Germinal center (tissue), 1 donor: Measurements from ENCODE around the gene EGFL8.
A peak's percentile ranks its signal among the peaks of the same experiment; 100 is the strongest.
"Not testable (repeated sequence)": the region's sequence is repeated elsewhere in the genome, so short reads cannot be mapped to it uniquely, and the experiment has no call there.

Source experiments
- DNase-seq: peaks from one replicate; pipeline ENCODE4 v3.0.0; 2012; ENCODE audit warnings: mixed read lengths, low spot score

Gene EGFL8

GRCh38 chr6:32164295-32164694, at the start of gene EGFL8:
Gene EGFL8 (plus strand): TSS chr6:32164595. CDS start chr6:32166166, 1,571 bp downstream.
- no peak for DNase-seq

- DNase-seq, result no peak
These were observed 49.6 kb upstream of the EGFL8 start for GRCh38 chr6:32114796-32115195.

GRCh38 chr6:32115623-32116022, 48.8 kb upstream of the EGFL8 start:
- DNase-seq, result no peak

GRCh38 chr6:32116674-32117073, 47.7 kb upstream of the EGFL8 start:
- peak; percentile 39 for DNase-seq

- DNase-seq, result no peak
These were observed 46.9 kb upstream of the EGFL8 start for GRCh38 chr6:32117461-32117860.

GRCh38 chr6:32118782-32119628, 45.4 kb upstream of the EGFL8 start:
- peak; percentile 74 for DNase-seq

- DNase-seq, result no peak
These were observed 43.8 kb upstream of the EGFL8 start for GRCh38 chr6:32120573-32121059.

- no peak for DNase-seq
These were observed 40.7 kb upstream of the EGFL8 start for GRCh38 chr6:32123681-32124080.

GRCh38 chr6:32126880-32127279, 37.5 kb upstream of the EGFL8 start:
- no peak for DNase-seq

- no peak for DNase-seq
These were observed 37.0 kb upstream of the EGFL8 start for GRCh38 chr6:32127409-32127716.

- peak; percentile 99 for DNase-seq
These were observed 36.4 kb upstream of the EGFL8 start, which contains the start of gene ATF6B for GRCh38 chr6:32127717-32128592. Gene ATF6B (minus strand): TSS chr6:32128246. CDS start chr6:32128207, 39 bp downstream.

GRCh38 chr6:32128751-32129296, 35.6 kb upstream of the EGFL8 start:
- DNase-seq, result no peak

- no peak for DNase-seq
These were observed 34.9 kb upstream of the EGFL8 start for GRCh38 chr6:32129297-32130088.

GRCh38 chr6:32131439-32131948, 32.9 kb upstream of the EGFL8 start:
- DNase-seq, result no peak

- DNase-seq, result no peak
These were observed 32.3 kb upstream of the EGFL8 start for GRCh38 chr6:32132110-32132509.

GRCh38 chr6:32133786-32134185, 30.6 kb upstream of the EGFL8 start:
- DNase-seq, result no peak

GRCh38 chr6:32137454-32137853, 26.9 kb upstream of the EGFL8 start:
- no peak for DNase-seq

GRCh38 chr6:32139590-32139989, 24.8 kb upstream of the EGFL8 start:
- DNase-seq, result no peak

GRCh38 chr6:32140420-32141046, 23.9 kb upstream of the EGFL8 start:
- no peak for DNase-seq

GRCh38 chr6:32144238-32144637, 20.2 kb upstream of the EGFL8 start:
- DNase-seq, result not testable (repeated sequence)

- no peak for DNase-seq
These were observed 18.1 kb upstream of the EGFL8 start for GRCh38 chr6:32146287-32146686.
